HepG2 (cell line): ENCODE measurements around the gene ZFAND2A. TPM values are rescaled to one million over a fixed set of nuclear protein-coding genes. Genes with fewer than 3 reads are reported as not detected.

ENCODE experiments used
- CREB1 ChIP-seq, 2 experiments: fragments of 450-650 bp in 1 of 2; IDR thresholded peaks; 2 replicates each; pipeline ENCODE4 v1.6.1; 2016 to 2017; ENCODE audit warnings: control low read depth in 1 of 2, mild to moderate bottlenecking in 1 of 2, missing compliant biosample characterization in 1 of 2, missing genetic modification characterization in 1 of 2
- CSRNP1 ChIP-seq: sonication (generic); formaldehyde crosslinking; IDR thresholded peaks from 2 replicates; pipeline ENCODE4 v1.8.1; 2023; ENCODE audit warnings: mild to moderate bottlenecking, missing genetic modification reagents
- EED ChIP-seq: sonication (generic); formaldehyde crosslinking; IDR thresholded peaks from 2 replicates; pipeline ENCODE4 v1.5.0; 2020; ENCODE audit warnings: mild to moderate bottlenecking, missing genetic modification reagents
- FOXA3 ChIP-seq: IDR thresholded peaks from 2 replicates; pipeline ENCODE4 v1.6.1; 2016; ENCODE audit warnings: missing genetic modification reagents, missing compliant biosample characterization
- HIC2 ChIP-seq: sonication (generic); formaldehyde crosslinking; IDR thresholded peaks from 2 replicates; pipeline ENCODE4 v1.9.0; 2022; ENCODE audit warnings: low read depth, missing genetic modification reagents
- MYC ChIP-seq: sonication (generic); formaldehyde crosslinking; IDR thresholded peaks from 2 replicates; pipeline ENCODE4 v1.9.0; 2021; ENCODE audit warnings: missing genetic modification reagents, borderline replicate concordance
- SUZ12 ChIP-seq: fragments of 150-350 bp; IDR thresholded peaks from 2 replicates; pipeline ENCODE4 v1.6.1; 2014; ENCODE audit warnings: low read depth, low read length
- TAF1 ChIP-seq: sonication (generic); formaldehyde crosslinking; IDR thresholded peaks from 2 replicates; pipeline ENCODE4 v1.4.0; 2020; ENCODE audit warnings: missing genetic modification reagents
- TCF7 ChIP-seq: sonication (generic); IDR thresholded peaks from 2 replicates; pipeline ENCODE4 v1.6.1; 2016; ENCODE audit warnings: antibody characterized with exemption, low read depth
- TOE1 ChIP-seq: sonication (generic); formaldehyde crosslinking; IDR thresholded peaks from 2 replicates; pipeline ENCODE4 v1.4.0; 2020; ENCODE audit warnings: mild to moderate bottlenecking, missing genetic modification reagents
- UBTF ChIP-seq: sonication (generic); formaldehyde crosslinking; IDR thresholded peaks from 2 replicates; pipeline ENCODE4 v1.4.0; 2020; ENCODE audit warnings: mild to moderate bottlenecking, missing genetic modification reagents
- ZBTB26 ChIP-seq: IDR thresholded peaks from 2 replicates; pipeline ENCODE4 v1.6.1; 2016; ENCODE audit warnings: missing compliant biosample characterization, missing genetic modification reagents, borderline replicate concordance
- ZFP36 ChIP-seq: fragments of 150-350 bp; IDR thresholded peaks from 2 replicates; pipeline ENCODE4 v1.6.1; 2018; ENCODE audit warnings: borderline replicate concordance, low read length, low read depth; ENCODE audit not compliant: partially characterized antibody
- ZNF33A ChIP-seq: sonication (generic); formaldehyde crosslinking; IDR thresholded peaks from 2 replicates; pipeline ENCODE4 v1.5.1; 2020; ENCODE audit warnings: missing genetic modification reagents, mild to moderate bottlenecking, moderate library complexity, borderline replicate concordance
- ZNF503 ChIP-seq: sonication (generic); formaldehyde crosslinking; IDR thresholded peaks from 2 replicates; pipeline ENCODE4 v1.4.0; 2020; ENCODE audit warnings: missing genetic modification reagents
- ZNF577 ChIP-seq: sonication (generic); formaldehyde crosslinking; IDR thresholded peaks from 2 replicates; pipeline ENCODE4 v1.4.0; 2020; ENCODE audit warnings: mild to moderate bottlenecking, low read depth, missing genetic modification reagents, borderline replicate concordance
- ZNF713 ChIP-seq: sonication (generic); formaldehyde crosslinking; IDR thresholded peaks from 2 replicates; pipeline ENCODE4 v1.4.0; 2020; ENCODE audit warnings: mild to moderate bottlenecking, missing genetic modification reagents
- ZNF749 ChIP-seq: sonication (generic); formaldehyde crosslinking; IDR thresholded peaks from 2 replicates; pipeline ENCODE4 v1.8.0; 2022; ENCODE audit warnings: mild to moderate bottlenecking, missing genetic modification reagents, moderate library complexity, borderline replicate concordance
- ZNF879 ChIP-seq: sonication (generic); formaldehyde crosslinking; IDR thresholded peaks from 2 replicates; pipeline ENCODE4 v1.8.1; 2023; ENCODE audit warnings: missing genetic modification reagents
- polyA plus RNA-seq, 8 experiments: library from polyadenylated mRNA; depleted of rRNA in 3 of 8; stranded (reverse) in 7 of 8; unstranded in 1 of 8; fragments of >200 nt; fragmentation: Illumina TruSeq in 4 of 8; extraction: Trizol in 4 of 8; gene quantifications; 2 replicates each; pipeline versions ENCODE4 v1.2.1 to v1.2.3, GENCODE V29; 2011 to 2016; ENCODE audit warnings: low read depth in 4 of 8, missing spikeins in 1 of 8, mixed read lengths in 1 of 8; ENCODE audit not compliant: insufficient read depth in 1 of 8
- total RNA-seq, 5 experiments: library from RNA; depleted of rRNA; stranded (reverse); fragments of >200 nt; fragmentation: Illumina TruSeq; extraction: Trizol; gene quantifications; 2 replicates each; pipeline ENCODE4 v1.2.3, GENCODE V29; 2016; ENCODE audit warnings: low read depth in 1 of 5

The ZFAND2A gene
- total and polyA plus RNA-seq, 2 of the 13 experiments (the other 11 are each of a cell fraction or from before 2014, with no cell fraction given) = 140 to 153 TPM

- TF ChIP-seq UBTF (CRISPR knock-in tag) = peak; percentile 63; the same call in 1 of the 2 replicates
- no peak for TF ChIP-seq ZNF577
- peak; percentile 99 for TF ChIP-seq ZNF503
- TF ChIP-seq EED (CRISPR knock-in tag) = no peak
- TF ChIP-seq ZNF33A (CRISPR knock-in tag) = peak; percentile 86; the same call in 1 of the 2 replicates
- TF ChIP-seq SUZ12 = no peak
- TF ChIP-seq TCF7 = peak; percentile 98
- no peak for TF ChIP-seq ZFP36
- TF ChIP-seq ZNF879 (CRISPR knock-in tag) = 0 out of 2 replicates have a peak, but pooled peaks have one; percentile 43
- TF ChIP-seq FOXA3 = peak; percentile 100
- TF ChIP-seq ZNF749 = peak; percentile 33; the same call in 1 of the 2 replicates
- no peak for TF ChIP-seq ZNF713 (CRISPR knock-in tag)
- peak; percentile 98 for TF ChIP-seq ZBTB26
- TF ChIP-seq TAF1 (CRISPR knock-in tag) = peak; percentile 81
- TF ChIP-seq MYC (CRISPR knock-in tag) = peak; percentile 81; the same call in 1 of the 2 replicates
- TF ChIP-seq CREB1 (IDR thresholded peaks at IDR 0.05) = peak; percentile 55
- peak; percentile 93 for TF ChIP-seq CREB1 (CRISPR knock-in tag; IDR thresholded peaks at IDR 0.05)
- peak; percentile 77; the same call in 1 of the 2 replicates for TF ChIP-seq TOE1
- TF ChIP-seq HIC2 (CRISPR knock-in tag) = peak; percentile 99
- peak; percentile 72 for TF ChIP-seq CSRNP1 (CRISPR knock-in tag)
These were observed 3.0 kb downstream of the ZFAND2A start (continued) for GRCh38 chr7:1156782-1157535.
